ENCODE measurements around the gene HNMT. TPM values are rescaled to one million over a fixed set of nuclear protein-coding genes. Genes with fewer than 3 reads are reported as not detected.
"Not testable (repeated sequence)": the region's sequence is repeated elsewhere in the genome, so short reads cannot be mapped to it uniquely, and the experiment has no call there.

Gene HNMT
- total RNA-seq, 2 donors from 2014 or later: 8.0 to 10.5 TPM

DNA sequence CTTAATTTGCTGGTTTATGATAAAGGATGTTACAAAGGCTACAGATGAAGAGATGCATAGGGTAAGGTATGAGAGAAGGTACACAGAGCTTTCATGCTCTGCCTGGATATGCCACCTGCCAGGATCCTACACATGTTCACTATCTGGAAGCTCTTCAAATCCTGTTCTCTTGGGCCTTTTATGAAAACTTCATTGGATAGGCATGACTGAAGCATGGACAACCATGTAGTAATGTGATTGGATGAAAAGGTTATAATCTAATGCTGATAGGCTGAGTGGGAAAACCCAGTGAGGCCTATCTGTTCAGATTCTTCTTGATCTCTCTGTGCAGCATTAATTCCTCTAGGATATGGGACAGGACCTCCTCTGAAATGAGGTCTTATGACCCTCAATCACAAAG is 26.8 kb downstream of the HNMT start:
- Histone ChIP-seq H3K9me3 (peaks cover 0 to 6% of the 10 kb centered on the region in 2 donors), H3K27me3 (no peaks in the 10 kb centered on the region), H3K4me3 (no peak overlapping the region), H3K36me3 (peaks cover 7% of the 10 kb centered on the region), H3K4me1 (no peaks in the 10 kb centered on the region), H3K27ac (no peak overlapping the region)
- TF ChIP-seq, protein P1, sequence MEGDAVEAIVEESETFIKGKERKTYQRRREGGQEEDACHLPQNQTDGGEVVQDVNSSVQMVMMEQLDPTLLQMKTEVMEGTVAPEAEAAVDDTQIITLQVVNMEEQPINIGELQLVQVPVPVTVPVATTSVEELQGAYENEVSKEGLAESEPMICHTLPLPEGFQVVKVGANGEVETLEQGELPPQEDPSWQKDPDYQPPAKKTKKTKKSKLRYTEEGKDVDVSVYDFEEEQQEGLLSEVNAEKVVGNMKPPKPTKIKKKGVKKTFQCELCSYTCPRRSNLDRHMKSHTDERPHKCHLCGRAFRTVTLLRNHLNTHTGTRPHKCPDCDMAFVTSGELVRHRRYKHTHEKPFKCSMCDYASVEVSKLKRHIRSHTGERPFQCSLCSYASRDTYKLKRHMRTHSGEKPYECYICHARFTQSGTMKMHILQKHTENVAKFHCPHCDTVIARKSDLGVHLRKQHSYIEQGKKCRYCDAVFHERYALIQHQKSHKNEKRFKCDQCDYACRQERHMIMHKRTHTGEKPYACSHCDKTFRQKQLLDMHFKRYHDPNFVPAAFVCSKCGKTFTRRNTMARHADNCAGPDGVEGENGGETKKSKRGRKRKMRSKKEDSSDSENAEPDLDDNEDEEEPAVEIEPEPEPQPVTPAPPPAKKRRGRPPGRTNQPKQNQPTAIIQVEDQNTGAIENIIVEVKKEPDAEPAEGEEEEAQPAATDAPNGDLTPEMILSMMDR (IDR thresholded peaks at IDR 0.05): no peak
- no peak for DNase-seq (ENCODE audit: low spot score)

DNA sequence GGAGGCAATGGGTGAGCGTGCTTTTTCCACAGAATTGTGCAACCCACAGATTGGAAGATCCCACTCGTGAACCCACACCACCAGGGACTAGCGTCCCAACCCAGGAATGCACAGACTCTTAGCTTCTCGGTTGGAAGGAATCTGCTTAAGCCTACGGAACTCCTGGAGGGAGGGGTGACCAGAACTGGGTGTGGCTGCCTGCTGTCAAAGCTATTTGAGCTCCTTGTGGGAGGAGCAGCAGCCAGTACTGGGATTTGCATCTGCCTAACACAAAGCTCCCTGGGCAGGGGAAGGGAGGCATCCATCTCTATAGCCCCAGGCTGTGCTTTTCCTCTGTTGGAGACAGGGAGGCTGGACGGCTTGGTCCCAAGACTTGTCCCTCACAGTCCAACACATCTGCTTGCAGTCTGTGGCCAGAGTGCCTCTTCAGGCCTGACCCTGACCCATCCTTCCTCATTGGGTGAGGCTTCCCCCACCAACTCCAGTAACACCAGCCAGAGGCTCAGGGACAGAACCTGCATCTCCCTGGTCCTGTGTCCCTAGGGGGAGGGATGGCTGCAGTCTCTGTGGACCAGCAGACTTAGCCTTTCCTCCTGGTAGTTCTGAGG is 27.9 kb downstream of the HNMT start:
- DNase-seq (ENCODE audit: low spot score): no peak

DNA sequence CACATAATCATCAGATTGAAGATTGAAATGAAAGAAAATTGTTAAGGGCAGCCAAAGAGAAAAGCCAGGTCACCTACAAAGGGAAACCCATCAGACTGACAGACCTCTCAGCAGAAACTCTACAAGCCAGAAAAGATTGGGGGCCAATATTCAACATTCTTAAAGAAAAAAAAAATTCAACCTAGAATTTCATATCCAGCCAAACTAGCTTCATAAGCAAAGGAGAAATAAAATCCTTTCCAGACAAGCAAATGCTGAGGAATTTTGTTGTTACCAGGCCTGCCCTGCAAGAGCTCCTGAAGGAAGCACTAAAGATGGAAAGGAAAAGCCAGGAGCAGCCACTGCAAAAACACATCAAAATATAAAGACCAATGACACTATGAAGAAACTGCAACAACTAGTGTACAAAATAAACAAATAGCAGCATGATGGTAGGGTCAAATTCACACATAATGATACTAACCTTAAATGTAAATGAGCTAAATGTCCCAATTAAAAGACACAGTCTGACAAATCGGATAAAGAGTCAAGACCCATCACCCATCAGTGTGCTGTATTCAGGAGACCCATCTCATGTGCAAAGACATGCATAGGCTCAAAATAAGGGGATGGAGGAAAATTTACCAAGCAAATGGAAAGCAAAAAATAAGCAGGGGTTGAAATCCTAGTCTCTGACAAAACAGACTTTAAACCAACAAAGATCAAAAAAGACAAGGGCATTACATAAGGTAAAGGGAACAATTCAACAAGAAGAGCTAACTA is 29.6 kb downstream of the HNMT start:
- not testable (repeated sequence) for H3K36me3 ChIP-seq; H3K27me3 ChIP-seq; H3K4me1 ChIP-seq; H3K4me3 ChIP-seq; H3K9me3 ChIP-seq; DNase-seq (ENCODE audit: low spot score); H3K27ac ChIP-seq

More for the DNA sequence above, 27.9 kb downstream of the HNMT start:
- TF ChIP-seq, protein P1 (IDR thresholded peaks at IDR 0.05): no peak
- H3K27ac ChIP-seq: no peak overlapping the region
- H3K9me3 ChIP-seq: peaks cover 0 to 6% of the 10 kb centered on the region in 2 donors
- H3K4me1 ChIP-seq: no peaks in the 10 kb centered on the region
- H3K27me3 ChIP-seq: no peaks in the 10 kb centered on the region
- H3K36me3 ChIP-seq: peaks cover 7% of the 10 kb centered on the region
- no peak overlapping the region for H3K4me3 ChIP-seq

DNA sequence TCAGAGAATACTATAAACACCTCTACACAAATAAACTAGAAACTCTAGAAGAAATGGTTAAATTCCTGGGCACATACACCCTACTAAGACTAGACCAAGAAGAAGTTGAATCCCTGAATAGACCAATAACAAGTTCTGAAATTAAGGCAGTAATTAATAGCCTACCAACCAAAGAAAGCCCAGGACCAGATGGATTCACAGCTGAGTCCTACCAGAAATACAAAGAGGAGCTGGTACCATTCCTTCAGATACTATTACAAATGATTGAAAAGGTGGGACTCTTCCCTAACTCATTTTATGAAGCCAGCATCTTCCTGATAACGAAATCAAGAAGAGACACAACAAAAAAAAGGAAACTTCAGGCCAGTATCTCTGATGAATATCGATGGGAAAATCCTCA is 31.1 kb downstream of the HNMT start:
- H3K4me1 ChIP-seq; DNase-seq (ENCODE audit: low spot score); H3K27me3 ChIP-seq; H3K9me3 ChIP-seq; H3K27ac ChIP-seq; H3K4me3 ChIP-seq; H3K36me3 ChIP-seq: not testable (repeated sequence)

DNA sequence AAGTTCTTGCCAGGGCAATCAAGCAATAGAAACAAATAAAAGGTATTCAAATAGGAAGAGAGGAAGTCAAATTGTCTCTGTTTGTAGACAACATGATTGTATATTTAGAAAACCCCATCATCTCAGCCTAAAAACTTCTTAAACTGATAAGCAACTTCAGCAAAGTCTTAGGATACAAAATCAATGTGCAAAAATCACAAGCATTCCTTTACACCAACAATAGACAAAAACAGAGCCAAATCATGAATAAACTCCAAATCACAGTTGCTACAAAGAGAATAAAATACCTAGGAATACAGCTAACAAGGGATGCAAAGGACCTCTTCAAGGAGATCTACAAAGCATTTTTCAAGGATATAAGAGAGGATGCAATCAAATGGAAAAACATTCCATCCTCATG is 31.9 kb downstream of the HNMT start:
- not testable (repeated sequence) for H3K27me3 ChIP-seq; DNase-seq (ENCODE audit: low spot score); H3K9me3 ChIP-seq; H3K4me1 ChIP-seq; H3K4me3 ChIP-seq; H3K27ac ChIP-seq; H3K36me3 ChIP-seq

DNA sequence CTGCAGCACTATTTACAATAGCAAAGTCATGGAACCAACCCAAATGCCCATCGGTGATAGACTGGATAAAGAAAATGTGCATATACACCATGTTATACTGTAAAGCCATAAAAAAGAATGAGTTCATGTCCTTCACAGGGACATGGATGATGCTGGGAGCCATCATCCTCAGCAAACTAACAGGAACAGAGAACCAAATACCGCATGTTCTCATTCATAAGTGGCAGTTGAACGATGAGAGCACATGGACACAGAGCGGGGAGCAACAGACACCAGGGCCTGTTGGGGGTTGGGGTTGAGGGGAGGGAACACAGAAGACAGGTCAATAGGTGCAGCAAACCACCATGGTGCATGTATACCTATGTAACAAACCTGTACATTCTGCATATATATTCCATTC is 33.5 kb downstream of the HNMT start:
- TF ChIP-seq, protein P1 (IDR thresholded peaks at IDR 0.05): no peak
- H3K9me3 ChIP-seq: no peaks in the 10 kb centered on the region
- H3K36me3 ChIP-seq: no peaks in the 10 kb centered on the region
- H3K27me3 ChIP-seq: no peaks in the 10 kb centered on the region
- no peak for DNase-seq (ENCODE audit: low spot score)
- H3K27ac ChIP-seq: no peak overlapping the region
- H3K4me1 ChIP-seq: no peaks in the 10 kb centered on the region
- H3K4me3 ChIP-seq: no peak overlapping the region

DNA sequence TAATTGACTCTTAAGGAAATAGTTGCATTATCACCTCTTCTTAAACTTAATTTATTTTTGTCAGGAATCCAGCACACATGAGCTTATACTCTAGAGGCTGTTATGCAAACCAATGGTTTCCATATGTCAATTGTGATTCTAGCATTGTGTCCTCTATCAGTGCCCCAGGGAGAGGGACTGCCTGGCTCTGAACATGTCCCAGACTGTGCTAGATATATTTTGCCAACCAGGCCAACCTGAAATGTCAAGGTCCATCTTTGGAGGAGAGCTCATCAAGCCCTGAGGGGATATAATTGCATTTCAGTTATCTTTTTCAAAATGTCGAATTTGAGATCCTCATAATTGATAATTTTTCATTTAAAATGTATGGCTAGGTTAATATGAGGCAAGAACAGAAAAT is 34.2 kb downstream of the HNMT start:
- no peaks in the 10 kb centered on the region for H3K36me3 ChIP-seq
- no peak for DNase-seq (ENCODE audit: low spot score)
- H3K4me1 ChIP-seq: no peaks in the 10 kb centered on the region
- TF ChIP-seq, protein P1 (IDR thresholded peaks at IDR 0.05): no peak
- H3K27ac ChIP-seq: no peak overlapping the region
- no peaks in the 10 kb centered on the region for H3K27me3 ChIP-seq
- H3K9me3 ChIP-seq: no peaks in the 10 kb centered on the region
- H3K4me3 ChIP-seq: no peak overlapping the region

All from right atrium auricular region (tissue), 2 donors.